ENCODE measurements around the gene TYW1. TPM values are rescaled to one million over a fixed set of nuclear protein-coding genes. Genes with fewer than 3 reads are reported as not detected.

Gene TYW1
- total and polyA plus RNA-seq, 2 of the 4 experiments (the other 2 are of a cell fraction), result 10.7 to 23.7 TPM

- no TSS peak for BruUV-seq (replicated peaks)
- no peak overlapping the region for H3K4ac ChIP-seq (ENCODE audit: low read depth, low read length)
- no peak overlapping the region for H3K14ac ChIP-seq (replicated peaks; ENCODE audit: low read depth, low read length)
- H2BK20ac ChIP-seq (ENCODE audit: low read depth, low read length), result no peak overlapping the region
- no CpG with 5 or more reads among the region's 4 CpGs for WGBS, 2 experiments (ENCODE audit: extremely low coverage in 2 of 2, insufficient read length in 1 of 2)
- H4K20me1 ChIP-seq (ENCODE audit: insufficient read depth, low read length), result no peaks in the 10 kb centered on the region
- H3K9me3 ChIP-seq (ENCODE audit: control insufficient read depth, insufficient read depth, low read length), result no peaks in the 10 kb centered on the region
- no peaks in the 10 kb centered on the region for H3K4me1 ChIP-seq (ENCODE audit: control insufficient read depth, insufficient read depth, low read length)
- no peak overlapping the region for H2AK9ac ChIP-seq (replicated peaks; ENCODE audit: low read depth, low read length, poor library complexity)
- H3K79me1 ChIP-seq (ENCODE audit: low read depth in 1 of 2, low read length in 2 of 2), result 0 out of 4 replicates have a peak, but pooled peaks cover 0 to 3% of the 10 kb centered on the region in 2 experiments
- H3K4me3 ChIP-seq (ENCODE audit: insufficient read depth, low read depth, low read length), result no peak overlapping the region
- no peak overlapping the region for H3K23ac ChIP-seq (ENCODE audit: low read depth, low read length)
- ATAC-seq (ENCODE audit: low read depth) (no peak), DNase-seq (peak; percentile 33)
- no peak overlapping the region for H2AFZ ChIP-seq (replicated peaks; ENCODE audit: low read length, poor library complexity)
- no peak overlapping the region for H3K27ac ChIP-seq (ENCODE audit: insufficient read depth, low read length)
- H3K27me3 ChIP-seq (ENCODE audit: control insufficient read depth, insufficient read depth, low read length), result no peaks in the 10 kb centered on the region
- peaks cover 2% of the 10 kb centered on the region; the same call in 1 of the 2 replicates for H3K36me3 ChIP-seq (ENCODE audit: control insufficient read depth, insufficient read depth, low read length)
- no peak overlapping the region for H3K4me2 ChIP-seq (ENCODE audit: low read depth, low read length)
- no peak overlapping the region for H3K56ac ChIP-seq (ENCODE audit: extremely low read depth, insufficient read depth, low read length)
- H3K9me1 ChIP-seq (ENCODE audit: insufficient read depth, low read length), result no peaks in the 10 kb centered on the region
- no peak overlapping the region for H2BK15ac ChIP-seq (ENCODE audit: low read depth, low read length)
- CTCF ChIA-PET, result no interaction called here
- H2BK120ac ChIP-seq (ENCODE audit: low read depth, low read length), result no peak overlapping the region
- intact Hi-C loops (cut with micrococcal nuclease) (no loop called here), dilution Hi-C loops (cut with HindIII; ENCODE audit: low sequenced_read_pairs, unreplicated experiment) (no loop called here), in situ Hi-C loops (cut with MboI; ENCODE audit: low sequenced_read_pairs) (no loop called here)
- no peak overlapping the region for H4K8ac ChIP-seq (ENCODE audit: low read depth in 2 of 2, low read length in 2 of 2)
- no peak overlapping the region for H4K5ac ChIP-seq (ENCODE audit: low read depth, low read length)
- H4K91ac ChIP-seq (ENCODE audit: insufficient read depth, low read depth, low read length), result no peak overlapping the region
- H3K9ac ChIP-seq (ENCODE audit: low read depth, low read length), result no peak overlapping the region
- H3K18ac ChIP-seq (ENCODE audit: low read depth, low read length), result no peak overlapping the region
- POLR2A ChIA-PET (ENCODE audit: unreplicated experiment), result no interaction called here
- TF ChIP-seq CEBPB (IDR thresholded peaks at IDR 0.05; ENCODE audit: low read depth, low read length) (no peak), SMC3 (IDR thresholded peaks at IDR 0.05; ENCODE audit: low read depth, low read length) (no peak), RCOR1 (IDR thresholded peaks at IDR 0.05; ENCODE audit: insufficient replicate concordance, low read length) (no peak), FOS (IDR thresholded peaks at IDR 0.05; ENCODE audit: low read depth, low read length) (no peak), CTCF (conservative IDR thresholded peaks at IDR 0.05; ENCODE audit: low read depth, low read length) (no peak), MAFK (IDR thresholded peaks at IDR 0.05; ENCODE audit: low read depth, low read length) (no peak), BHLHE40 (IDR thresholded peaks at IDR 0.05; ENCODE audit: low read depth, low read length) (no peak)
- TF ChIP-seq, protein P1, sequence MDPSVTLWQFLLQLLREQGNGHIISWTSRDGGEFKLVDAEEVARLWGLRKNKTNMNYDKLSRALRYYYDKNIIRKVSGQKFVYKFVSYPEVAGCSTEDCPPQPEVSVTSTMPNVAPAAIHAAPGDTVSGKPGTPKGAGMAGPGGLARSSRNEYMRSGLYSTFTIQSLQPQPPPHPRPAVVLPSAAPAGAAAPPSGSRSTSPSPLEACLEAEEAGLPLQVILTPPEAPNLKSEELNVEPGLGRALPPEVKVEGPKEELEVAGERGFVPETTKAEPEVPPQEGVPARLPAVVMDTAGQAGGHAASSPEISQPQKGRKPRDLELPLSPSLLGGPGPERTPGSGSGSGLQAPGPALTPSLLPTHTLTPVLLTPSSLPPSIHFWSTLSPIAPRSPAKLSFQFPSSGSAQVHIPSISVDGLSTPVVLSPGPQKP (IDR thresholded peaks at IDR 0.05; ENCODE audit: borderline replicate concordance, low read depth, low read length), result no peak
- no peak overlapping the region for H2AK5ac ChIP-seq (ENCODE audit: low read depth, low read length)
- no peak overlapping the region for H2BK5ac ChIP-seq (ENCODE audit: low read depth, low read length, poor library complexity, severe bottlenecking)
These were observed 108.7 kb downstream of the TYW1 start for GRCh38 chr7:67105377-67105776.
